GM12878 (cell line): ENCODE data around the gene EXOC4. TPM values are rescaled to one million over a fixed set of nuclear protein-coding genes. Genes with fewer than 3 reads are reported as not detected.

Experiments
- ATAC-seq: fragments of 200-7000 bp; cut with Tn5 transposase; 3 replicates; pipeline ENCODE4 v1.9.1; 2020; ENCODE audit warnings: mild to moderate bottlenecking, moderate library complexity
- BruUV-seq: library from RNA; stranded (reverse); fragments of 400-500 nt; replicated peaks from 2 replicates; lab custom pipeline; 2021; lab: Mats Ljungman, UMichigan
- CTCF ChIA-PET: fragments of 300-600 bp; sonication (Branson Sonifier 250); formaldehyde crosslinking; extraction: SDS; loops from one replicate; lab custom pipeline; 2021; ENCODE audit warnings: inconsistent platforms; lab: Yijun Ruan, JAX
- POLR2A ChIA-PET: fragments of 350-600 bp; formaldehyde crosslinking; extraction: SDS; loops from one replicate; lab custom pipeline; 2021; ENCODE audit warnings: inconsistent platforms; lab: Charles Lee
- RAD21 ChIA-PET: fragments of 300-600 bp; sonication (Branson Sonifier 250); formaldehyde crosslinking; loops from one replicate; lab custom pipeline; 2023; ENCODE audit warnings: antibody characterized with exemption; ENCODE audit not compliant: unreplicated experiment; lab: Charles Lee
- SMC1A ChIA-PET: fragments of 300-600 bp; sonication (Branson Sonifier 250); formaldehyde crosslinking; loops from one replicate; lab custom pipeline; 2023; ENCODE audit not compliant: unreplicated experiment, uncharacterized antibody; lab: Charles Lee
- DNase-seq: peaks from one replicate; pipeline ENCODE4 v3.0.0-alpha.2; 2011; ENCODE audit warnings: low read depth, low spot score
- FAIRE-seq: peaks from 3 replicates; lab custom pipeline; 2011; peaks lifted over from hg19 to GRCh38; lab: Jason Lieb, UNC
- H2AFZ ChIP-seq: 2 replicates; pipeline ENCODE4 v1.6.0; 2011; ENCODE audit warnings: low read depth, low read length, control low read depth; ENCODE audit not compliant: control insufficient read depth
- H3K27ac ChIP-seq: 2 replicates; pipeline ENCODE4 v1.5.1; 2011; ENCODE audit warnings: control low read depth; ENCODE audit not compliant: control insufficient read depth, insufficient read depth
- H3K27me3 ChIP-seq, 2 experiments: replicated peaks in 1 of 2; 2 replicates each; pipeline versions ENCODE4 v1.6.0 to v1.6.1; 2011; ENCODE audit warnings: low read length in 1 of 2; ENCODE audit not compliant: control insufficient read depth in 2 of 2, insufficient read depth in 2 of 2
- H3K36me3 ChIP-seq, 2 experiments: 2 replicates each; pipeline ENCODE4 v1.5.1; 2011; ENCODE audit warnings: low read length in 1 of 2; ENCODE audit not compliant: control insufficient read depth in 2 of 2, insufficient read depth in 2 of 2
- H3K4me1 ChIP-seq: 2 replicates; pipeline ENCODE4 v1.6.1; 2011; ENCODE audit warnings: mild to moderate bottlenecking, low read length, moderate library complexity, mixed read lengths; ENCODE audit not compliant: control insufficient read depth, insufficient read depth
- H3K4me2 ChIP-seq: 2 replicates; pipeline ENCODE4 v1.6.0; 2011; ENCODE audit warnings: control low read depth; ENCODE audit not compliant: control insufficient read depth, insufficient read depth
- H3K4me3 ChIP-seq: fragments of 200-600 bp; sonication (generic); 2 replicates; pipeline ENCODE4 v1.5.1; 2016
- H3K79me2 ChIP-seq: 2 replicates; pipeline ENCODE4 v1.6.0; 2011; ENCODE audit warnings: low read length; ENCODE audit not compliant: control insufficient read depth, insufficient read depth
- H3K9ac ChIP-seq: 2 replicates; pipeline ENCODE4 v1.8.0; 2011; ENCODE audit warnings: low read length, control low read depth, mixed read lengths; ENCODE audit not compliant: control insufficient read depth, insufficient read depth
- H3K9me3 ChIP-seq: replicated peaks from 3 replicates; pipeline ENCODE4 v1.5.1; 2011; ENCODE audit warnings: mild to moderate bottlenecking, low read length; ENCODE audit not compliant: control insufficient read depth, insufficient read depth
- H4K20me1 ChIP-seq: 2 replicates; pipeline ENCODE4 v1.6.0; 2011; ENCODE audit not compliant: control insufficient read depth, insufficient read depth
- ASH2L ChIP-seq: fragments of 300-600, 200-600 bp; sonication (generic); IDR thresholded peaks from 2 replicates; pipeline ENCODE4 v1.6.1; 2017; ENCODE audit warnings: low read depth, mild to moderate bottlenecking, borderline replicate concordance
- CBX5 ChIP-seq: sonication (generic); IDR thresholded peaks from 2 replicates; pipeline ENCODE4 v1.6.1; 2016; ENCODE audit warnings: low read depth, moderate library complexity, mild to moderate bottlenecking, inconsistent platforms
- NR2F1 ChIP-seq: fragments of 450-650 bp; conservative IDR thresholded peaks from 2 replicates; pipeline ENCODE4 v1.6.1; 2017; ENCODE audit warnings: mild to moderate bottlenecking
- SPI1 ChIP-seq: IDR thresholded peaks from 2 replicates; pipeline ENCODE4 v1.6.1; 2011; ENCODE audit warnings: low read depth, mild to moderate bottlenecking, low read length, moderate library complexity, borderline replicate concordance; ENCODE audit not compliant: insufficient read depth
- TAF1 ChIP-seq: IDR thresholded peaks from 2 replicates; pipeline ENCODE4 v1.6.1; 2011; ENCODE audit warnings: mild to moderate bottlenecking, low read depth, low read length, borderline replicate concordance
- ZNF592 ChIP-seq: fragments of 450-650 bp; IDR thresholded peaks from 2 replicates; pipeline ENCODE4 v1.6.1; 2017; ENCODE audit warnings: mild to moderate bottlenecking, moderate library complexity
- in situ Hi-C: fragments of 300-500 bp; cut with MboI; formaldehyde crosslinking; loops from 9 replicates; pipeline ENCODE4 v1.14.3; 2018; ENCODE audit warnings: mixed read lengths
- intact Hi-C: fragments of 100-400 bp; cut with micrococcal nuclease; formaldehyde crosslinking; loops from one replicate; pipeline ENCODE4 v1.14.2; 2022; ENCODE audit not compliant: unreplicated experiment
- polyA plus RNA-seq, 11 experiments: library from polyadenylated mRNA; depleted of rRNA in 4 of 11; unstranded in 6 of 11; stranded (reverse) in 5 of 11; fragments of >200 nt; fragmentation: Nextera tagmentation in 4 of 11; fragmentation: Illumina TruSeq in 1 of 11; extraction: Ambion mirVana in 4 of 11; extraction: Trizol in 1 of 11; gene quantifications; 1 replicate in 1 of 11; 2 replicates in 10 of 11; pipeline versions ENCODE4 v1.2.1 to v1.2.3, GENCODE V29; 2011 to 2016; ENCODE audit warnings: inconsistent platforms in 2 of 11, missing spikeins in 2 of 11, low read depth in 1 of 11
- total RNA-seq, 4 experiments: library from RNA; depleted of rRNA in 3 of 4; stranded (reverse); fragments of >200 nt in 3 of 4; fragmentation: Illumina TruSeq in 1 of 4; extraction: Trizol in 1 of 4; gene quantifications; 2 replicates each; pipeline versions ENCODE4 v1.2.1 to v1.2.3, GENCODE V29; 2013 to 2021

EXOC4 gene
- total and polyA plus RNA-seq, 10 of the 15 experiments (the other 5 are each of a cell fraction or from before 2014, with no cell fraction given), result 13.2 to 44.5 (median 29.6) TPM

- TF ChIP-seq ZNF592 (no peak), ASH2L (no peak)
- TF ChIP-seq, all 136 proteins: peak for 0
Observed at GRCh38 chr7:134040988-134041387, 788.1 kb downstream of the EXOC4 start (continued).

- ChIA-PET SMC1A (no interaction called here), CTCF (interaction anchor here (0.9 to 1.9 kb wide), 2 partner anchors 15 to 316 kb away, joined by 3 to 4 read pairs; no protein-coding TSS in a partner anchor), RAD21 (no interaction called here), POLR2A (no interaction called here)
- H3K27me3 ChIP-seq, result no peaks in the 10 kb centered on the region
- H2AFZ ChIP-seq, result no peak overlapping the region
- H3K9me3 ChIP-seq, result no peaks in the 10 kb centered on the region
- no TSS peak for BruUV-seq
- intact Hi-C loops (no loop called here), in situ Hi-C loops (no loop called here)
- TF ChIP-seq SPI1, result no peak
- no peak for TF ChIP-seq CBX5
- no peak for TF ChIP-seq TAF1
- no peak for TF ChIP-seq NR2F1
- no peaks in the 10 kb centered on the region for H4K20me1 ChIP-seq
- H3K79me2 ChIP-seq, result no peaks in the 10 kb centered on the region
- no peak overlapping the region for H3K27ac ChIP-seq
- DNase-seq (no peak), FAIRE-seq (no peak), ATAC-seq (no peak)
- H3K4me3 ChIP-seq, result no peak overlapping the region
- H3K9ac ChIP-seq, result no peak overlapping the region
- H3K36me3 ChIP-seq, result no peaks in the 10 kb centered on the region
- no peaks in the 10 kb centered on the region for H3K4me1 ChIP-seq
- H3K4me2 ChIP-seq, result no peak overlapping the region
Observed at GRCh38 chr7:134041477-134041876, 788.6 kb downstream of the EXOC4 start.
